Measurements from ENCODE around the gene SLC35G6.

SLC35G6 gene

DNA sequence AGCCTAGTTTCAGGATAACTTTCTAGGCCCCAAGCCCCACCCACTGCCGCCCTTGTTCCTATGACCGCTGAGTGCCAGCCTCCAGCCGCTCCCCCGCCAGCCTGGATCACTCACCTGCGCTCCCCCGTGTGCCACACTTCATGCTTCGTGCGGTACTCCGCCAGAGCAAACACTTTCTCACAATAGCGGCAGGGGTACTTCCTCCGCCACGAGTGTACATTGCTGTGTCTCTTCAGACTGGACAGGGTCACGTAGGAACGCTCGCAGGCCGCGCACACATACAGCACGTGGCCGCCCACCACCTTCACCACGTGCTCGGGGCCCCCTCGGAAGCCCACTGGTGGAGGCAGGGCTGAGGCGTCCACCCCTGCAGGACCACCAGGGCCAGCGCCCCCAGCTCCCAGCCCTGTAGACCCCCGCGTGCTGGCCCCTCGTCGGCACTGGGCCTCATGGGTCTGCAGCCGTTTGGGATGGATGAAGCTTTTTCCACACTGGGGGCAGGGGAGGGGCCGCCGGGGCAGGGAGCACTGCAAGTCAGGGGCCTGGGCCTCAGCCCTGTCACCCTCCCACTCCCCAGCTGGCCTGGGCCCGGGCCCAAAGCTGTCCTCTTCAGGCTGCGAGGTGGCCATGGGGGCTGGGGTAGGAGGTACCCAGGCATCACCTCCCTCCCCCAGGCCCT, 15.5 kb upstream of the SLC35G6 start:
- no peak overlapping the region for H2BK12ac ChIP-seq (ENCODE audit: low read length in 2 of 2)
- peak overlapping the region in 1 of 2 experiments; percentile 29 for H3K4me3 ChIP-seq (ENCODE audit: insufficient read depth in 1 of 2, low read depth in 1 of 2, low read length in 2 of 2)
- H4K8ac ChIP-seq (ENCODE audit: low read length) = no peak overlapping the region
- H2AK5ac ChIP-seq (ENCODE audit: low read length, severe bottlenecking) = no peak overlapping the region
- no peaks in the 10 kb centered on the region for H3K27me3 ChIP-seq (ENCODE audit: control insufficient read depth in 1 of 2, insufficient read depth in 1 of 2, low read length in 2 of 2)
- no peak overlapping the region for H3K4me2 ChIP-seq (ENCODE audit: low read length, poor library complexity, severe bottlenecking)
- peaks cover 59 to 67% of the 10 kb centered on the region in 2 experiments for H3K36me3 ChIP-seq (ENCODE audit: control insufficient read depth in 1 of 2, insufficient read depth in 2 of 2, low read depth in 1 of 2, low read length in 2 of 2)
- peaks cover 49% of the 10 kb centered on the region for H3K79me1 ChIP-seq (replicated peaks; ENCODE audit: low read length, poor library complexity, severe bottlenecking)
- H2BK15ac ChIP-seq (ENCODE audit: low read depth, poor library complexity, severe bottlenecking) = peak overlapping the region; percentile 80
- DNase-seq = no peak
- no peak overlapping the region for H2AFZ ChIP-seq (ENCODE audit: low read depth, low read length)
- H3K14ac ChIP-seq (ENCODE audit: low read length in 2 of 2) = no peak overlapping the region
- 98% methylated on average over 33 of the region's 33 CpGs for WGBS
- no peaks in the 10 kb centered on the region for H3K9me3 ChIP-seq (ENCODE audit: control insufficient read depth, low read length)
- H3K4me1 ChIP-seq (ENCODE audit: control insufficient read depth, insufficient read depth, low read depth, low read length) = peaks cover 8% of the 10 kb centered on the region
- no peak overlapping the region for H3K18ac ChIP-seq (ENCODE audit: low read depth in 1 of 2, low read length in 2 of 2)
- H3K23ac ChIP-seq (ENCODE audit: low read length in 2 of 2) = no peak overlapping the region
- no peak overlapping the region for H4K91ac ChIP-seq (ENCODE audit: low read length)
- no peak overlapping the region for H3K4ac ChIP-seq (ENCODE audit: low read depth in 1 of 2, low read length in 2 of 2)
- H2BK120ac ChIP-seq (ENCODE audit: low read depth, low read length) = no peak overlapping the region
- no peak overlapping the region for H2BK5ac ChIP-seq (ENCODE audit: low read depth, low read length, poor library complexity, severe bottlenecking)
- H3K9ac ChIP-seq (ENCODE audit: low read length) = no peak overlapping the region
- no peak overlapping the region for H3K27ac ChIP-seq (ENCODE audit: low read length, poor library complexity, severe bottlenecking)

DNA sequence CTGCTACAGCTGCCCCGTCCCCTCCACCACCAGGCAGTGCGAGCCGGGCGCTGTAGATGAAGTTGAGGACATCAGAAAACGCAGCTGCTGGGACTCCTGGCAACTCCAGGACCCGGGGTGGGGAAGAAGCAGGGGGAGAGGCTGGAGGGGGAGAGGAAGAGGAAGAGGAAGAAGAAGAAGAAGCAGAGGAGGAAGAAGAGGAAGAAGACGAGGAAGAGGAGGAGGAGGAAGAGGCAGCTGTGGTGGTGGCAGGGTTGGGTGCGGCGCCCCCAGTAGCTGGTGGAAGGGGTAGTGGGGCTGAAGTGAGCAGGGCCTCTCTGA, 15.0 kb upstream of the SLC35G6 start:
- WGBS = 99% methylated on average over 9 of the region's 9 CpGs

DNA sequence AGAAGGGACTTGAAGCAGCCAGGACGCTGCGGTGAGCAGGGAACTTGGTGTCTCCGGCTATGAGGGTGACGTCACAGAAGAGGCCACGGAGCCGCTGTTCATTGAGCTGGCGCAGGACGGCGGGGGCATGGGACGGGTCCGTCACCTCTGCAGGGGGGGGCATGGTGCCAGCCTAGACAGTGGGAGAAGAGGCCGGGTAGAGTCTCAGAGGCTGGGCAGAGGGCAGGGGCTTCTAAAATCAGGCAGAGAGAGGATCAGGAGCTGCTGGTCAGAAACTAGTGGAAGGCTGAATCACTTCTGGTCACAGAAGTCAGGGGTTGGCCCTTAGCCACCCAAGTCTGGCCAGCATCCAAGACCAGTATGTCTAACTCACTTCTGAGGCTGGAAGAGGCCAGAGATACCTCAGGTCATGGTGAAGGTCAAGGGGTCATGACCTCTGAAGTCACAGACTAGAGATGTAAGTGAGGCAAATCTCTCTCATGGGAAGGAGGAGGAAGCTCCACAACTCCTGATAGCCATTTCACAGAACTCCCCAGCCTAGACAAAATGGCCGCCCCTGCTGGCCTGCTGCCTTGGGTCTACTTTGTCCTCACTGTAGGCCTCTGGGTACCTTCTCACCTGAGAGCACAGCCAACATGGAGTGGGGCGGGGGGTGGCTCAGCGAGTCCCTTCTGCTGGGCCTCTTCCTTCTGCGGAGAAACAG, 14.5 kb upstream of the SLC35G6 start:
- Histone ChIP-seq H2BK5ac (ENCODE audit: low read depth, low read length, poor library complexity, severe bottlenecking) (no peak overlapping the region), H3K4me2 (ENCODE audit: low read length, poor library complexity, severe bottlenecking) (no peak overlapping the region), H3K23ac (ENCODE audit: low read length in 2 of 2) (no peak overlapping the region), H3K36me3 (ENCODE audit: control insufficient read depth in 1 of 2, insufficient read depth in 2 of 2, low read depth in 1 of 2, low read length in 2 of 2) (peaks cover 51 to 56% of the 10 kb centered on the region in 2 experiments), H3K27ac (ENCODE audit: low read length, poor library complexity, severe bottlenecking) (no peak overlapping the region), H4K91ac (ENCODE audit: low read length) (peak overlapping the region; percentile 73), H3K4me1 (ENCODE audit: control insufficient read depth, insufficient read depth, low read depth, low read length) (peaks cover 9% of the 10 kb centered on the region), H3K9ac (ENCODE audit: low read length) (peak overlapping the region; percentile 42), H3K4me3 (ENCODE audit: insufficient read depth in 1 of 2, low read depth in 1 of 2, low read length in 2 of 2) (no peak overlapping the region), H2AFZ (ENCODE audit: low read depth, low read length) (no peak overlapping the region), H3K18ac (ENCODE audit: low read depth in 1 of 2, low read length in 2 of 2) (no peak overlapping the region), H3K79me1 (replicated peaks; ENCODE audit: low read length, poor library complexity, severe bottlenecking) (peaks cover 47% of the 10 kb centered on the region), H4K8ac (ENCODE audit: low read length) (peak overlapping the region; percentile 50), H3K9me3 (ENCODE audit: control insufficient read depth, low read length) (no peaks in the 10 kb centered on the region), H3K27me3 (ENCODE audit: control insufficient read depth in 1 of 2, insufficient read depth in 1 of 2, low read length in 2 of 2) (no peaks in the 10 kb centered on the region), H2BK12ac (ENCODE audit: low read length in 2 of 2) (peak overlapping the region in 1 of 2 experiments; percentile 33), H3K14ac (ENCODE audit: low read length in 2 of 2) (no peak overlapping the region), H3K4ac (ENCODE audit: low read depth in 1 of 2, low read length in 2 of 2) (no peak overlapping the region), H2BK120ac (ENCODE audit: low read depth, low read length) (no peak overlapping the region), H2AK5ac (ENCODE audit: low read length, severe bottlenecking) (no peak overlapping the region), H2BK15ac (ENCODE audit: low read depth, poor library complexity, severe bottlenecking) (no peak overlapping the region)
- 97% methylated on average over 15 of the region's 16 CpGs for WGBS
- DNase-seq = peak; percentile 46

More for the DNA sequence above, 15.0 kb upstream of the SLC35G6 start:
- Histone ChIP-seq H2BK5ac (ENCODE audit: low read depth, low read length, poor library complexity, severe bottlenecking) (no peak overlapping the region), H3K27me3 (ENCODE audit: control insufficient read depth in 1 of 2, insufficient read depth in 1 of 2, low read length in 2 of 2) (no peaks in the 10 kb centered on the region), H3K4me2 (ENCODE audit: low read length, poor library complexity, severe bottlenecking) (no peak overlapping the region), H3K27ac (ENCODE audit: low read length, poor library complexity, severe bottlenecking) (no peak overlapping the region), H3K79me1 (replicated peaks; ENCODE audit: low read length, poor library complexity, severe bottlenecking) (peaks cover 47% of the 10 kb centered on the region), H3K23ac (ENCODE audit: low read length in 2 of 2) (no peak overlapping the region), H3K18ac (ENCODE audit: low read depth in 1 of 2, low read length in 2 of 2) (no peak overlapping the region), H2BK12ac (ENCODE audit: low read length in 2 of 2) (peak overlapping the region in 1 of 2 experiments; percentile 33), H3K4me3 (ENCODE audit: insufficient read depth in 1 of 2, low read depth in 1 of 2, low read length in 2 of 2) (no peak overlapping the region), H2BK120ac (ENCODE audit: low read depth, low read length) (no peak overlapping the region), H4K8ac (ENCODE audit: low read length) (peak overlapping the region; percentile 50), H3K9me3 (ENCODE audit: control insufficient read depth, low read length) (no peaks in the 10 kb centered on the region), H2BK15ac (ENCODE audit: low read depth, poor library complexity, severe bottlenecking) (peak overlapping the region; percentile 80), H4K91ac (ENCODE audit: low read length) (peak overlapping the region; percentile 73), H2AFZ (ENCODE audit: low read depth, low read length) (no peak overlapping the region), H3K9ac (ENCODE audit: low read length) (peak overlapping the region; percentile 42), H2AK5ac (ENCODE audit: low read length, severe bottlenecking) (no peak overlapping the region), H3K4me1 (ENCODE audit: control insufficient read depth, insufficient read depth, low read depth, low read length) (peaks cover 8% of the 10 kb centered on the region), H3K36me3 (ENCODE audit: control insufficient read depth in 1 of 2, insufficient read depth in 2 of 2, low read depth in 1 of 2, low read length in 2 of 2) (peaks cover 56 to 61% of the 10 kb centered on the region in 2 experiments), H3K4ac (ENCODE audit: low read depth in 1 of 2, low read length in 2 of 2) (no peak overlapping the region), H3K14ac (ENCODE audit: low read length in 2 of 2) (no peak overlapping the region)
- no peak for DNase-seq

DNA sequence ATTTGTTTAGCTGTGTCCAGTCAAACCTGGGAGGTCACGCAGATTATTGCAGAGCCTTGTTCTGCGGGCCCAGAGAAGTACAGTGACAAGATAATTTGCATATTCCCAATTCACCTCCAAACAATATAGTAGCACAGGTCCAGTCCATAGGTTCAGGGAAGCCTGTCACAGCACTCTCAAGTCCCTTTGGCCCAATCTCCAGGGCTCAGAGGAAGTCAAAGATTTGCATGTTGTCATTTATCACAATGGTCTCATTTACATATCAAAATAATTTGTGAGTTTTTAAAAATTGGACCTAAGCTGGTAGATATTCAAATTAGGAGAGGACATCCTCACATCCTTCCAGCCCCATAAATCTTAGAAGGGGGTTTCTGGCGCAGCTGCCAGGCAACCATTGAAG, 13.7 kb upstream of the SLC35G6 start:
- WGBS = 95% methylated on average over 3 of the region's 3 CpGs
- DNase-seq = no peak
- peaks cover 10% of the 10 kb centered on the region for H3K4me1 ChIP-seq (ENCODE audit: control insufficient read depth, insufficient read depth, low read depth, low read length)

More for the DNA sequence above, 13.7 kb upstream of the SLC35G6 start:
- no peak overlapping the region for H3K9ac ChIP-seq (ENCODE audit: low read length)
- H3K27me3 ChIP-seq (ENCODE audit: control insufficient read depth in 1 of 2, insufficient read depth in 1 of 2, low read length in 2 of 2) = no peaks in the 10 kb centered on the region
- peaks cover 43 to 49% of the 10 kb centered on the region in 2 experiments for H3K36me3 ChIP-seq (ENCODE audit: control insufficient read depth in 1 of 2, insufficient read depth in 2 of 2, low read depth in 1 of 2, low read length in 2 of 2)
- no peak overlapping the region for H4K8ac ChIP-seq (ENCODE audit: low read length)
- no peak overlapping the region for H3K4me3 ChIP-seq (ENCODE audit: insufficient read depth in 1 of 2, low read depth in 1 of 2, low read length in 2 of 2)
- H3K9me3 ChIP-seq (ENCODE audit: control insufficient read depth, low read length) = no peaks in the 10 kb centered on the region
- no peak overlapping the region for H4K91ac ChIP-seq (ENCODE audit: low read length)
- no peak overlapping the region for H2AK5ac ChIP-seq (ENCODE audit: low read length, severe bottlenecking)
- no peak overlapping the region for H3K23ac ChIP-seq (ENCODE audit: low read length in 2 of 2)
- no peak overlapping the region for H3K14ac ChIP-seq (ENCODE audit: low read length in 2 of 2)
- H2AFZ ChIP-seq (ENCODE audit: low read depth, low read length) = no peak overlapping the region
- H3K79me1 ChIP-seq (replicated peaks; ENCODE audit: low read length, poor library complexity, severe bottlenecking) = peaks cover 41% of the 10 kb centered on the region
- no peak overlapping the region for H3K4ac ChIP-seq (ENCODE audit: low read depth in 1 of 2, low read length in 2 of 2)
- no peak overlapping the region for H3K18ac ChIP-seq (ENCODE audit: low read depth in 1 of 2, low read length in 2 of 2)
- no peak overlapping the region for H2BK120ac ChIP-seq (ENCODE audit: low read depth, low read length)
- H3K4me2 ChIP-seq (ENCODE audit: low read length, poor library complexity, severe bottlenecking) = no peak overlapping the region
- H2BK5ac ChIP-seq (ENCODE audit: low read depth, low read length, poor library complexity, severe bottlenecking) = no peak overlapping the region
- no peak overlapping the region for H3K27ac ChIP-seq (ENCODE audit: low read length, poor library complexity, severe bottlenecking)
- no peak overlapping the region for H2BK15ac ChIP-seq (ENCODE audit: low read depth, poor library complexity, severe bottlenecking)
- no peak overlapping the region for H2BK12ac ChIP-seq (ENCODE audit: low read length in 2 of 2)

Data from mesenchymal stem cell (in vitro differentiated cells and primary cell).